Measurements from ENCODE around the gene DTX3L. TPM values are rescaled to one million over a fixed set of nuclear protein-coding genes. Genes with fewer than 3 reads are reported as not detected.

The DTX3L gene
- total and polyA plus RNA-seq, 2 experiments from 2014 or later = 1.8 to 6.8 TPM

DNA sequence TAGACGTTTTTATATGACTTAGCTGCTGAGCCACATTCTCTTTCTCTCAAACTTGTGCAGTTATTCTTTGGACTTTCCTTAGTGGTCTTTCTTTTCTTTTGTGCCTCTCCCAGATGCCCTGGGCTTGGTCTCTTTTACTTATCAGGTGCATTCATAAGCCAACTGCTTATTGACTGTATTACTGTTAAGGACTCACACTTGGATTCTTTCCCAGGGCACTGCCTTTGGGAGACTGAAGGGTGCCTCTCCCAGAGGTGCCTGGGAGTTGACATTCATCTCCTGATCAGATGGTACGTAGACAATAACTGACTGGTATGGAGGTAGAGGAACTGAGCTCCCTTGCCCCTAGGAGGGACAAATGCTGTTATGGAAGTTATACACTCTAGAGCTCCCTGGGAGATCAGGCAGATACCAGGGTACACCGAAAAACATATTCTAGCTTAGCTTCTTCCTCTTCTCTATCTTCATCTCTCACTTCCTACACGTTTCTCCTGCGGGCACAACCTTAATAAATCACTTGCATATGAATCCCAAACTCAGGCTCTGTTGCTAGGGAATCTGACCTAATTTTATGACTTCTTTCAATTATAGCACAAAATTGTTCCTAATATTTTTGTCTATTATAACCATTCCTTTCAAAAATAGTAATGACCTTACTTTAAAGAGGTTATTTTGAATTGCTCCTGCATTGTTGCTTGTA, 38.0 kb downstream of the DTX3L start:
- Mint-ChIP-seq H3K27ac (no peak overlapping the region), H3K27me3 (ENCODE audit: insufficient read depth, low read depth, poor library complexity) (no peaks in the 10 kb centered on the region), H3K4me3 (no peak overlapping the region), H3K9me3 (no peaks in the 10 kb centered on the region), H3K4me1 (peaks cover 5% of the 10 kb centered on the region; the same call in 2 of the 3 replicates), H3K36me3 (ENCODE audit: low read depth) (no peaks in the 10 kb centered on the region)
- H3K27ac ChIP-seq (ENCODE audit: low read depth) = no peak overlapping the region
- TF ChIP-seq EZH2 (IDR thresholded peaks at IDR 0.05; ENCODE audit: low read depth, unreplicated experiment) (no peak), EZH2phosphoT487 (IDR thresholded peaks at IDR 0.05; ENCODE audit: unreplicated experiment) (no peak), JUNB (IDR thresholded peaks at IDR 0.05; ENCODE audit: unreplicated experiment) (no peak), STAT1 (IDR thresholded peaks at IDR 0.05; ENCODE audit: unreplicated experiment) (no peak), POLR2AphosphoS5 (IDR thresholded peaks at IDR 0.05; ENCODE audit: low read depth) (no peak), ZNF114 (CRISPR knock-in tag; IDR thresholded peaks at IDR 0.05) (no peak), NANOG (IDR thresholded peaks at IDR 0.05; ENCODE audit: borderline replicate concordance) (no peak), CREB1 (CRISPR knock-in tag; IDR thresholded peaks at IDR 0.05; ENCODE audit: low read depth) (no peak), ZNF331 (CRISPR knock-in tag; IDR thresholded peaks at IDR 0.05; ENCODE audit: low read depth) (no peak)
- TF ChIP-seq, protein P1, sequence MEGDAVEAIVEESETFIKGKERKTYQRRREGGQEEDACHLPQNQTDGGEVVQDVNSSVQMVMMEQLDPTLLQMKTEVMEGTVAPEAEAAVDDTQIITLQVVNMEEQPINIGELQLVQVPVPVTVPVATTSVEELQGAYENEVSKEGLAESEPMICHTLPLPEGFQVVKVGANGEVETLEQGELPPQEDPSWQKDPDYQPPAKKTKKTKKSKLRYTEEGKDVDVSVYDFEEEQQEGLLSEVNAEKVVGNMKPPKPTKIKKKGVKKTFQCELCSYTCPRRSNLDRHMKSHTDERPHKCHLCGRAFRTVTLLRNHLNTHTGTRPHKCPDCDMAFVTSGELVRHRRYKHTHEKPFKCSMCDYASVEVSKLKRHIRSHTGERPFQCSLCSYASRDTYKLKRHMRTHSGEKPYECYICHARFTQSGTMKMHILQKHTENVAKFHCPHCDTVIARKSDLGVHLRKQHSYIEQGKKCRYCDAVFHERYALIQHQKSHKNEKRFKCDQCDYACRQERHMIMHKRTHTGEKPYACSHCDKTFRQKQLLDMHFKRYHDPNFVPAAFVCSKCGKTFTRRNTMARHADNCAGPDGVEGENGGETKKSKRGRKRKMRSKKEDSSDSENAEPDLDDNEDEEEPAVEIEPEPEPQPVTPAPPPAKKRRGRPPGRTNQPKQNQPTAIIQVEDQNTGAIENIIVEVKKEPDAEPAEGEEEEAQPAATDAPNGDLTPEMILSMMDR (conservative IDR thresholded peaks at IDR 0.05; ENCODE audit: low read depth in 2 of 2) = no peak
- TF ChIP-seq, protein P2, sequence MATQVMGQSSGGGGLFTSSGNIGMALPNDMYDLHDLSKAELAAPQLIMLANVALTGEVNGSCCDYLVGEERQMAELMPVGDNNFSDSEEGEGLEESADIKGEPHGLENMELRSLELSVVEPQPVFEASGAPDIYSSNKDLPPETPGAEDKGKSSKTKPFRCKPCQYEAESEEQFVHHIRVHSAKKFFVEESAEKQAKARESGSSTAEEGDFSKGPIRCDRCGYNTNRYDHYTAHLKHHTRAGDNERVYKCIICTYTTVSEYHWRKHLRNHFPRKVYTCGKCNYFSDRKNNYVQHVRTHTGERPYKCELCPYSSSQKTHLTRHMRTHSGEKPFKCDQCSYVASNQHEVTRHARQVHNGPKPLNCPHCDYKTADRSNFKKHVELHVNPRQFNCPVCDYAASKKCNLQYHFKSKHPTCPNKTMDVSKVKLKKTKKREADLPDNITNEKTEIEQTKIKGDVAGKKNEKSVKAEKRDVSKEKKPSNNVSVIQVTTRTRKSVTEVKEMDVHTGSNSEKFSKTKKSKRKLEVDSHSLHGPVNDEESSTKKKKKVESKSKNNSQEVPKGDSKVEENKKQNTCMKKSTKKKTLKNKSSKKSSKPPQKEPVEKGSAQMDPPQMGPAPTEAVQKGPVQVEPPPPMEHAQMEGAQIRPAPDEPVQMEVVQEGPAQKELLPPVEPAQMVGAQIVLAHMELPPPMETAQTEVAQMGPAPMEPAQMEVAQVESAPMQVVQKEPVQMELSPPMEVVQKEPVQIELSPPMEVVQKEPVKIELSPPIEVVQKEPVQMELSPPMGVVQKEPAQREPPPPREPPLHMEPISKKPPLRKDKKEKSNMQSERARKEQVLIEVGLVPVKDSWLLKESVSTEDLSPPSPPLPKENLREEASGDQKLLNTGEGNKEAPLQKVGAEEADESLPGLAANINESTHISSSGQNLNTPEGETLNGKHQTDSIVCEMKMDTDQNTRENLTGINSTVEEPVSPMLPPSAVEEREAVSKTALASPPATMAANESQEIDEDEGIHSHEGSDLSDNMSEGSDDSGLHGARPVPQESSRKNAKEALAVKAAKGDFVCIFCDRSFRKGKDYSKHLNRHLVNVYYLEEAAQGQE (IDR thresholded peaks at IDR 0.05; ENCODE audit: unreplicated experiment) = no peak
- TF ChIP-seq, protein P3, sequence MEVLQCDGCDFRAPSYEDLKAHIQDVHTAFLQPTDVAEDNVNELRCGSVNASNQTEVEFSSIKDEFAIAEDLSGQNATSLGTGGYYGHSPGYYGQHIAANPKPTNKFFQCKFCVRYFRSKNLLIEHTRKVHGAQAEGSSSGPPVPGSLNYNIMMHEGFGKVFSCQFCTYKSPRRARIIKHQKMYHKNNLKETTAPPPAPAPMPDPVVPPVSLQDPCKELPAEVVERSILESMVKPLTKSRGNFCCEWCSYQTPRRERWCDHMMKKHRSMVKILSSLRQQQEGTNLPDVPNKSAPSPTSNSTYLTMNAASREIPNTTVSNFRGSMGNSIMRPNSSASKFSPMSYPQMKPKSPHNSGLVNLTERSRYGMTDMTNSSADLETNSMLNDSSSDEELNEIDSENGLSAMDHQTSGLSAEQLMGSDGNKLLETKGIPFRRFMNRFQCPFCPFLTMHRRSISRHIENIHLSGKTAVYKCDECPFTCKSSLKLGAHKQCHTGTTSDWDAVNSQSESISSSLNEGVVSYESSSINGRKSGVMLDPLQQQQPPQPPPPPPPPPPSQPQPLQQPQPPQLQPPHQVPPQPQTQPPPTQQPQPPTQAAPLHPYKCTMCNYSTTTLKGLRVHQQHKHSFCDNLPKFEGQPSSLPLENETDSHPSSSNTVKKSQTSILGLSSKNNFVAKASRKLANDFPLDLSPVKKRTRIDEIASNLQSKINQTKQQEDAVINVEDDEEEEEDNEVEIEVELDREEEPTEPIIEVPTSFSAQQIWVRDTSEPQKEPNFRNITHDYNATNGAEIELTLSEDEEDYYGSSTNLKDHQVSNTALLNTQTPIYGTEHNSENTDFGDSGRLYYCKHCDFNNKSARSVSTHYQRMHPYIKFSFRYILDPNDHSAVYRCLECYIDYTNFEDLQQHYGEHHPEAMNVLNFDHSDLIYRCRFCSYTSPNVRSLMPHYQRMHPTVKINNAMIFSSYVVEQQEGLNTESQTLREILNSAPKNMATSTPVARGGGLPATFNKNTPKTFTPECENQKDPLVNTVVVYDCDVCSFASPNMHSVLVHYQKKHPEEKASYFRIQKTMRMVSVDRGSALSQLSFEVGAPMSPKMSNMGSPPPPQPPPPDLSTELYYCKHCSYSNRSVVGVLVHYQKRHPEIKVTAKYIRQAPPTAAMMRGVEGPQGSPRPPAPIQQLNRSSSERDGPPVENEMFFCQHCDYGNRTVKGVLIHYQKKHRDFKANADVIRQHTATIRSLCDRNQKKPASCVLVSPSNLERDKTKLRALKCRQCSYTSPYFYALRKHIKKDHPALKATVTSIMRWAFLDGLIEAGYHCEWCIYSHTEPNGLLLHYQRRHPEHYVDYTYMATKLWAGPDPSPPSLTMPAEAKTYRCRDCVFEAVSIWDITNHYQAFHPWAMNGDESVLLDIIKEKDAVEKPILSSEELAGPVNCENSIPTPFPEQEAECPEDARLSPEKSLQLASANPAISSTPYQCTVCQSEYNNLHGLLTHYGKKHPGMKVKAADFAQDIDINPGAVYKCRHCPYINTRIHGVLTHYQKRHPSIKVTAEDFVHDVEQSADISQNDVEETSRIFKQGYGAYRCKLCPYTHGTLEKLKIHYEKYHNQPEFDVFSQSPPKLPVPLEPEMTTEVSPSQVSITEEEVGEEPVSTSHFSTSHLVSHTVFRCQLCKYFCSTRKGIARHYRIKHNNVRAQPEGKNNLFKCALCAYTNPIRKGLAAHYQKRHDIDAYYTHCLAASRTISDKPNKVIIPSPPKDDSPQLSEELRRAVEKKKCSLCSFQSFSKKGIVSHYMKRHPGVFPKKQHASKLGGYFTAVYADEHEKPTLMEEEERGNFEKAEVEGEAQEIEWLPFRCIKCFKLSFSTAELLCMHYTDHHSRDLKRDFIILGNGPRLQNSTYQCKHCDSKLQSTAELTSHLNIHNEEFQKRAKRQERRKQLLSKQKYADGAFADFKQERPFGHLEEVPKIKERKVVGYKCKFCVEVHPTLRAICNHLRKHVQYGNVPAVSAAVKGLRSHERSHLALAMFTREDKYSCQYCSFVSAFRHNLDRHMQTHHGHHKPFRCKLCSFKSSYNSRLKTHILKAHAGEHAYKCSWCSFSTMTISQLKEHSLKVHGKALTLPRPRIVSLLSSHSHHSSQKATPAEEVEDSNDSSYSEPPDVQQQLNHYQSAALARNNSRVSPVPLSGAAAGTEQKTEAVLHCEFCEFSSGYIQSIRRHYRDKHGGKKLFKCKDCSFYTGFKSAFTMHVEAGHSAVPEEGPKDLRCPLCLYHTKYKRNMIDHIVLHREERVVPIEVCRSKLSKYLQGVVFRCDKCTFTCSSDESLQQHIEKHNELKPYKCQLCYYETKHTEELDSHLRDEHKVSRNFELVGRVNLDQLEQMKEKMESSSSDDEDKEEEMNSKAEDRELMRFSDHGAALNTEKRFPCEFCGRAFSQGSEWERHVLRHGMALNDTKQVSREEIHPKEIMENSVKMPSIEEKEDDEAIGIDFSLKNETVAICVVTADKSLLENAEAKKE (CRISPR knock-in tag; IDR thresholded peaks at IDR 0.05) = no peak
- TF ChIP-seq, protein P4, sequence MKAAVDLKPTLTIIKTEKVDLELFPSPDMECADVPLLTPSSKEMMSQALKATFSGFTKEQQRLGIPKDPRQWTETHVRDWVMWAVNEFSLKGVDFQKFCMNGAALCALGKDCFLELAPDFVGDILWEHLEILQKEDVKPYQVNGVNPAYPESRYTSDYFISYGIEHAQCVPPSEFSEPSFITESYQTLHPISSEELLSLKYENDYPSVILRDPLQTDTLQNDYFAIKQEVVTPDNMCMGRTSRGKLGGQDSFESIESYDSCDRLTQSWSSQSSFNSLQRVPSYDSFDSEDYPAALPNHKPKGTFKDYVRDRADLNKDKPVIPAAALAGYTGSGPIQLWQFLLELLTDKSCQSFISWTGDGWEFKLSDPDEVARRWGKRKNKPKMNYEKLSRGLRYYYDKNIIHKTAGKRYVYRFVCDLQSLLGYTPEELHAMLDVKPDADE (IDR thresholded peaks at IDR 0.05) = no peak
- no peaks in the 10 kb centered on the region for H3K36me3 ChIP-seq (ENCODE audit: insufficient read depth)
- no peaks in the 10 kb centered on the region for H3K79me2 ChIP-seq (replicated peaks; ENCODE audit: insufficient read depth)
- 0 out of 2 replicates have a peak, but pooled peaks cover 7% of the 10 kb centered on the region for H3K9me2 ChIP-seq (ENCODE audit: insufficient read depth)
- H3K4me3 ChIP-seq = no peak overlapping the region
- H4K20me1 ChIP-seq (replicated peaks; ENCODE audit: insufficient read depth) = no peaks in the 10 kb centered on the region
- H3K4me2 ChIP-seq = no peak overlapping the region
- no peaks in the 10 kb centered on the region for H3K27me3 ChIP-seq (ENCODE audit: insufficient read depth)
- DNase-seq (ENCODE audit: low spot score) = no peak
- H3F3A ChIP-seq (replicated peaks; ENCODE audit: low read depth) = no peaks in the 10 kb centered on the region
- no peak for ATAC-seq
- H2AFZ ChIP-seq = no peak overlapping the region
- peaks cover 6% of the 10 kb centered on the region; the same call in 1 of the 2 replicates for H3K4me1 ChIP-seq (ENCODE audit: insufficient read depth)
